Measurements from ENCODE around the gene ITFG1. TPM values are rescaled to one million over a fixed set of nuclear protein-coding genes. Genes with fewer than 3 reads are reported as not detected.
A peak's percentile ranks its signal among the peaks of the same experiment; 100 is the strongest.

ITFG1 gene
- total and polyA plus RNA-seq, 2 of the 13 experiments (the other 11 are each of a cell fraction or from before 2014, with no cell fraction given): 74.5 to 150 TPM

- peak; percentile 18; the same call in 1 of the 2 replicates for TF ChIP-seq AHDC1 (CRISPR knock-in tag; IDR thresholded peaks at IDR 0.05; ENCODE audit: borderline replicate concordance)
- no peak for TF ChIP-seq SOX6 (IDR thresholded peaks at IDR 0.05)
- TF ChIP-seq SOX6 (CRISPR knock-in tag; IDR thresholded peaks at IDR 0.05): peak; percentile 68
- no peak for TF ChIP-seq ZBTB37 (CRISPR knock-in tag; IDR thresholded peaks at IDR 0.05)
- TF ChIP-seq RFX3 (CRISPR knock-in tag; IDR thresholded peaks at IDR 0.05): 0 out of 2 replicates have a peak, but pooled peaks have one; percentile 8
- peak; percentile 51; the same call in 1 of the 2 replicates for TF ChIP-seq ZNF652 (CRISPR knock-in tag; IDR thresholded peaks at IDR 0.05; ENCODE audit: borderline replicate concordance, low read depth)
- TF ChIP-seq CENPT (CRISPR knock-in tag; IDR thresholded peaks at IDR 0.05; ENCODE audit: low read depth): no peak
- peak; percentile 54; the same call in 1 of the 2 replicates for TF ChIP-seq RCOR2 (CRISPR knock-in tag; IDR thresholded peaks at IDR 0.05)
- peak; percentile 24; the same call in 1 of the 2 replicates for TF ChIP-seq FOXA3 (CRISPR knock-in tag; IDR thresholded peaks at IDR 0.05)
- no peak for TF ChIP-seq ZNF713 (CRISPR knock-in tag; IDR thresholded peaks at IDR 0.05)
- TF ChIP-seq HMG20A (CRISPR knock-in tag; IDR thresholded peaks at IDR 0.05; ENCODE audit: borderline replicate concordance): peak; percentile 42; the same call in 1 of the 2 replicates
- TF ChIP-seq ZBTB43 (CRISPR knock-in tag; conservative IDR thresholded peaks at IDR 0.05): 0 out of 2 replicates have a peak, but pooled peaks have one; percentile 17
- TF ChIP-seq ZNF556 (CRISPR knock-in tag; IDR thresholded peaks at IDR 0.05; ENCODE audit: borderline replicate concordance): no peak
- TF ChIP-seq MEIS1 (CRISPR knock-in tag; IDR thresholded peaks at IDR 0.05; ENCODE audit: borderline replicate concordance): no peak
- TF ChIP-seq SOX13 (IDR thresholded peaks at IDR 0.05): no peak
- TF ChIP-seq SOX13 (CRISPR knock-in tag; conservative IDR thresholded peaks at IDR 0.05 in 1 of 2, IDR thresholded peaks at IDR 0.05 in 1 of 2): peak in 1 of 2 experiments; percentile 79; a peak in 2 of 4 replicates
- no peak for TF ChIP-seq MTERF4 (CRISPR knock-in tag; IDR thresholded peaks at IDR 0.05)
- TF ChIP-seq NR2F2 (IDR thresholded peaks at IDR 0.05; ENCODE audit: borderline replicate concordance, low read depth): 0 out of 2 replicates have a peak, but pooled peaks have one; percentile 30
Measured at GRCh38 chr16:47470810-47471209, 9.9 kb upstream of the ITFG1 start (continued).

Data from HepG2 (cell line).